WTC11 (cell line): ENCODE measurements around the gene HOXD13.

ENCODE experiments used
- FOXJ3 ChIP-seq: sonication (generic); formaldehyde crosslinking; IDR thresholded peaks from 2 replicates; pipeline ENCODE4 v1.9.0; 2021; ENCODE audit warnings: missing genetic modification reagents, mild to moderate bottlenecking, borderline replicate concordance
- FOXK1 ChIP-seq: sonication (generic); formaldehyde crosslinking; IDR thresholded peaks from 2 replicates; pipeline ENCODE4 v1.8.0; 2022; ENCODE audit warnings: mild to moderate bottlenecking, moderate library complexity, missing genetic modification reagents
- NFYB ChIP-seq: sonication (generic); formaldehyde crosslinking; conservative IDR thresholded peaks from 2 replicates; pipeline ENCODE4 v1.8.0; 2022; ENCODE audit warnings: low read depth, missing genetic modification reagents
- PRRX2 ChIP-seq: fragments of 250-450 bp; sonication (Bioruptor Pico); IDR thresholded peaks from 2 replicates; pipeline ENCODE4 v1.8.0; 2021; ENCODE audit warnings: mild to moderate bottlenecking
- SP1 ChIP-seq: sonication (generic); formaldehyde crosslinking; conservative IDR thresholded peaks from 2 replicates; pipeline ENCODE4 v1.8.1; 2022; ENCODE audit warnings: missing genetic modification reagents
- ZNF232 ChIP-seq: sonication (generic); formaldehyde crosslinking; IDR thresholded peaks from 2 replicates; pipeline ENCODE4 v1.8.0; 2022; ENCODE audit warnings: mild to moderate bottlenecking, missing genetic modification reagents
- TF ChIP-seq, protein P1 (sequence below): fragments of 200-600 bp; IDR thresholded peaks from 2 replicates; pipeline ENCODE4 v1.8.0; 2022; ENCODE audit warnings: antibody characterized with exemption
- TF ChIP-seq, protein P2 (sequence below): sonication (generic); formaldehyde crosslinking; IDR thresholded peaks from 2 replicates; pipeline ENCODE4 v1.8.1; 2022; ENCODE audit warnings: mild to moderate bottlenecking, moderate library complexity, missing genetic modification reagents
- TF ChIP-seq, protein P3 (sequence below): sonication (generic); formaldehyde crosslinking; IDR thresholded peaks from 2 replicates; pipeline ENCODE4 v1.8.0; 2023; ENCODE audit warnings: missing genetic modification reagents, mild to moderate bottlenecking, borderline replicate concordance
- TF ChIP-seq, protein P4 (sequence below): sonication (generic); formaldehyde crosslinking; IDR thresholded peaks from 2 replicates; pipeline ENCODE4 v1.8.1; 2023; ENCODE audit warnings: mild to moderate bottlenecking, missing genetic modification reagents
- TF ChIP-seq, protein P5 (sequence below): sonication (generic); formaldehyde crosslinking; IDR thresholded peaks from 2 replicates; pipeline ENCODE4 v1.8.1; 2023; ENCODE audit warnings: mild to moderate bottlenecking, missing genetic modification reagents, moderate library complexity
- TF ChIP-seq, protein P6 (sequence below): sonication (generic); formaldehyde crosslinking; IDR thresholded peaks from 2 replicates; pipeline ENCODE4 v1.8.0; 2022; ENCODE audit warnings: mild to moderate bottlenecking, missing genetic modification reagents

DNA sequence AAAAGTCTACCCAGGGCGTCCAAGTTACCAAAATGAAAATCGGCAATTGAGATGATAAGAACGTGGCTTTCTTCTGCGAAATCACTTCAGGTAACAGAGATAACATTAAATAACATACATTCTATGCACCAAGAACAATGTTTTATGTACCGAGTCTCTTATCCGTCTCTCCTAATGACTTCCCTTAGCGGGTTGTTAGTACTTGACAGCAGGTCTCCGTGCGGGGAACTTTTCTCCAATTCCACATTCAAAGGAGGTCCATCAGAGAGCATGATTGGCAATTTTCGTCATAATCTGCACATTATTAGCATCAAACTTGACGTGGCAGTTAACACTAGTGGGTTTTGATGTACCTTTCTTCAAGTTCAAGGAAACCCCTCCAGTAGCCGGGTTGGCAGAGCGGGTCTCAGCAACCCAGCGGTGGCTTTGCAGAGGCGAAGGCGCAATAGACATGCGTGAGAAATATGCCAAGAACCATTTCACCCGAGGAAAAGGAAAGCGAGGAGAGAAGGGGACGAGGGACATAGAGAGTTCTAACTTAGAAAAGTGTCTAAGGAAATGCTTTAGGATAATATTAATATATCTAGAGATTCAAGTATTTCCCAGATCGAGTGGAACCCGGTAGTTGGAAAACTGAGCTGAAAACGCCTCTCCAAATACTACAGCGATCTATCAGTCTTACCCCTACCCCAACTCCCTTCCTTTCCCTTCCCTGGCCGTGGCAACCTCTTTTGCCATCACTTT lies 13.8 kb upstream of the HOXD13 start:
- TF ChIP-seq, protein P1, sequence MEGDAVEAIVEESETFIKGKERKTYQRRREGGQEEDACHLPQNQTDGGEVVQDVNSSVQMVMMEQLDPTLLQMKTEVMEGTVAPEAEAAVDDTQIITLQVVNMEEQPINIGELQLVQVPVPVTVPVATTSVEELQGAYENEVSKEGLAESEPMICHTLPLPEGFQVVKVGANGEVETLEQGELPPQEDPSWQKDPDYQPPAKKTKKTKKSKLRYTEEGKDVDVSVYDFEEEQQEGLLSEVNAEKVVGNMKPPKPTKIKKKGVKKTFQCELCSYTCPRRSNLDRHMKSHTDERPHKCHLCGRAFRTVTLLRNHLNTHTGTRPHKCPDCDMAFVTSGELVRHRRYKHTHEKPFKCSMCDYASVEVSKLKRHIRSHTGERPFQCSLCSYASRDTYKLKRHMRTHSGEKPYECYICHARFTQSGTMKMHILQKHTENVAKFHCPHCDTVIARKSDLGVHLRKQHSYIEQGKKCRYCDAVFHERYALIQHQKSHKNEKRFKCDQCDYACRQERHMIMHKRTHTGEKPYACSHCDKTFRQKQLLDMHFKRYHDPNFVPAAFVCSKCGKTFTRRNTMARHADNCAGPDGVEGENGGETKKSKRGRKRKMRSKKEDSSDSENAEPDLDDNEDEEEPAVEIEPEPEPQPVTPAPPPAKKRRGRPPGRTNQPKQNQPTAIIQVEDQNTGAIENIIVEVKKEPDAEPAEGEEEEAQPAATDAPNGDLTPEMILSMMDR = no peak
- TF ChIP-seq SP1 (CRISPR knock-in tag) = no peak
- TF ChIP-seq, protein P2, sequence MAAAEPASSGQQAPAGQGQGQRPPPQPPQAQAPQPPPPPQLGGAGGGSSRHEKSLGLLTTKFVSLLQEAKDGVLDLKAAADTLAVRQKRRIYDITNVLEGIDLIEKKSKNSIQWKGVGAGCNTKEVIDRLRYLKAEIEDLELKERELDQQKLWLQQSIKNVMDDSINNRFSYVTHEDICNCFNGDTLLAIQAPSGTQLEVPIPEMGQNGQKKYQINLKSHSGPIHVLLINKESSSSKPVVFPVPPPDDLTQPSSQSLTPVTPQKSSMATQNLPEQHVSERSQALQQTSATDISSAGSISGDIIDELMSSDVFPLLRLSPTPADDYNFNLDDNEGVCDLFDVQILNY = no peak
- no peak for TF ChIP-seq ZNF232 (CRISPR knock-in tag)
- TF ChIP-seq, protein P3, sequence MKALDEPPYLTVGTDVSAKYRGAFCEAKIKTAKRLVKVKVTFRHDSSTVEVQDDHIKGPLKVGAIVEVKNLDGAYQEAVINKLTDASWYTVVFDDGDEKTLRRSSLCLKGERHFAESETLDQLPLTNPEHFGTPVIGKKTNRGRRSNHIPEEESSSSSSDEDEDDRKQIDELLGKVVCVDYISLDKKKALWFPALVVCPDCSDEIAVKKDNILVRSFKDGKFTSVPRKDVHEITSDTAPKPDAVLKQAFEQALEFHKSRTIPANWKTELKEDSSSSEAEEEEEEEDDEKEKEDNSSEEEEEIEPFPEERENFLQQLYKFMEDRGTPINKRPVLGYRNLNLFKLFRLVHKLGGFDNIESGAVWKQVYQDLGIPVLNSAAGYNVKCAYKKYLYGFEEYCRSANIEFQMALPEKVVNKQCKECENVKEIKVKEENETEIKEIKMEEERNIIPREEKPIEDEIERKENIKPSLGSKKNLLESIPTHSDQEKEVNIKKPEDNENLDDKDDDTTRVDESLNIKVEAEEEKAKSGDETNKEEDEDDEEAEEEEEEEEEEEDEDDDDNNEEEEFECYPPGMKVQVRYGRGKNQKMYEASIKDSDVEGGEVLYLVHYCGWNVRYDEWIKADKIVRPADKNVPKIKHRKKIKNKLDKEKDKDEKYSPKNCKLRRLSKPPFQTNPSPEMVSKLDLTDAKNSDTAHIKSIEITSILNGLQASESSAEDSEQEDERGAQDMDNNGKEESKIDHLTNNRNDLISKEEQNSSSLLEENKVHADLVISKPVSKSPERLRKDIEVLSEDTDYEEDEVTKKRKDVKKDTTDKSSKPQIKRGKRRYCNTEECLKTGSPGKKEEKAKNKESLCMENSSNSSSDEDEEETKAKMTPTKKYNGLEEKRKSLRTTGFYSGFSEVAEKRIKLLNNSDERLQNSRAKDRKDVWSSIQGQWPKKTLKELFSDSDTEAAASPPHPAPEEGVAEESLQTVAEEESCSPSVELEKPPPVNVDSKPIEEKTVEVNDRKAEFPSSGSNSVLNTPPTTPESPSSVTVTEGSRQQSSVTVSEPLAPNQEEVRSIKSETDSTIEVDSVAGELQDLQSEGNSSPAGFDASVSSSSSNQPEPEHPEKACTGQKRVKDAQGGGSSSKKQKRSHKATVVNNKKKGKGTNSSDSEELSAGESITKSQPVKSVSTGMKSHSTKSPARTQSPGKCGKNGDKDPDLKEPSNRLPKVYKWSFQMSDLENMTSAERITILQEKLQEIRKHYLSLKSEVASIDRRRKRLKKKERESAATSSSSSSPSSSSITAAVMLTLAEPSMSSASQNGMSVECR (CRISPR knock-in tag) = no peak
- no peak for TF ChIP-seq NFYB (CRISPR knock-in tag)
- TF ChIP-seq FOXJ3 = no peak
- TF ChIP-seq, protein P4, sequence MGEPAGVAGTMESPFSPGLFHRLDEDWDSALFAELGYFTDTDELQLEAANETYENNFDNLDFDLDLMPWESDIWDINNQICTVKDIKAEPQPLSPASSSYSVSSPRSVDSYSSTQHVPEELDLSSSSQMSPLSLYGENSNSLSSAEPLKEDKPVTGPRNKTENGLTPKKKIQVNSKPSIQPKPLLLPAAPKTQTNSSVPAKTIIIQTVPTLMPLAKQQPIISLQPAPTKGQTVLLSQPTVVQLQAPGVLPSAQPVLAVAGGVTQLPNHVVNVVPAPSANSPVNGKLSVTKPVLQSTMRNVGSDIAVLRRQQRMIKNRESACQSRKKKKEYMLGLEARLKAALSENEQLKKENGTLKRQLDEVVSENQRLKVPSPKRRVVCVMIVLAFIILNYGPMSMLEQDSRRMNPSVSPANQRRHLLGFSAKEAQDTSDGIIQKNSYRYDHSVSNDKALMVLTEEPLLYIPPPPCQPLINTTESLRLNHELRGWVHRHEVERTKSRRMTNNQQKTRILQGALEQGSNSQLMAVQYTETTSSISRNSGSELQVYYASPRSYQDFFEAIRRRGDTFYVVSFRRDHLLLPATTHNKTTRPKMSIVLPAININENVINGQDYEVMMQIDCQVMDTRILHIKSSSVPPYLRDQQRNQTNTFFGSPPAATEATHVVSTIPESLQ (CRISPR knock-in tag) = no peak
- TF ChIP-seq FOXK1 (CRISPR knock-in tag) = no peak
- TF ChIP-seq, protein P5, sequence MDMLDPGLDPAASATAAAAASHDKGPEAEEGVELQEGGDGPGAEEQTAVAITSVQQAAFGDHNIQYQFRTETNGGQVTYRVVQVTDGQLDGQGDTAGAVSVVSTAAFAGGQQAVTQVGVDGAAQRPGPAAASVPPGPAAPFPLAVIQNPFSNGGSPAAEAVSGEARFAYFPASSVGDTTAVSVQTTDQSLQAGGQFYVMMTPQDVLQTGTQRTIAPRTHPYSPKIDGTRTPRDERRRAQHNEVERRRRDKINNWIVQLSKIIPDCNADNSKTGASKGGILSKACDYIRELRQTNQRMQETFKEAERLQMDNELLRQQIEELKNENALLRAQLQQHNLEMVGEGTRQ (CRISPR knock-in tag) = no peak
- no peak for TF ChIP-seq PRRX2 (CRISPR knock-in tag)
- TF ChIP-seq, protein P6, sequence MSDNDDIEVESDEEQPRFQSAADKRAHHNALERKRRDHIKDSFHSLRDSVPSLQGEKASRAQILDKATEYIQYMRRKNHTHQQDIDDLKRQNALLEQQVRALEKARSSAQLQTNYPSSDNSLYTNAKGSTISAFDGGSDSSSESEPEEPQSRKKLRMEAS = no peak
